Articular chondrocyte of knee joint (primary cell): ENCODE data around the gene AQP3. TPM values are rescaled to one million over a fixed set of nuclear protein-coding genes. Genes with fewer than 3 reads are reported as not detected.

Source experiments
- small RNA-seq: library from RNA; depleted of rRNA; stranded (forward); fragments of <200 nt; gene quantifications from one replicate; pipeline ENCODE3, GENCODE V24; 2012
- total RNA-seq: library from RNA; depleted of rRNA; stranded (reverse); fragments of >200 nt; gene quantifications from 2 replicates; pipeline ENCODE4 v1.2.3, GENCODE V29; 2012

The AQP3 gene
- total RNA-seq, result 2.1 and 2.4 TPM in 2 replicates

GRCh38 chr9:33446946-33447798 lies at the start of gene AQP3:
Gene AQP3, minus strand, starts transcription at chr9:33447593. Its CDS starts 63 bp downstream, at chr9:33447530.

GRCh38 chr9:33473643-33474352 lies 26.4 kb upstream of the AQP3 start, which contains the start of gene NOL6:
Gene NOL6, minus strand, starts transcription at chr9:33473924. Its CDS starts 82 bp downstream, at chr9:33473842.

GRCh38 chr9:33402371-33402770 lies 45.0 kb downstream of the AQP3 start, which contains the start of gene AQP7:
Gene AQP7, minus strand, starts transcription at chr9:33402568. Its CDS starts 1,306 bp downstream, at chr9:33401262.

Small RNA genes within 50 kb of the gene (small RNA-seq; reads per million reads assigned to genes)
- gene AL356218.2 (not detected), gene MIR6851 (not detected)

Other genes with a start within 250 kb of the AQP3 start
- not detected in 2 replicates for gene SPINK4, start 207.4 kb downstream of the AQP3 start, total RNA-seq
- 56.9 and 62.2 TPM in 2 replicates for gene BAG1, start 182.9 kb downstream of the AQP3 start, total RNA-seq
- 75.7 and 85.1 TPM in 2 replicates for gene CHMP5, start 182.5 kb downstream of the AQP3 start, total RNA-seq
- gene NFX1, start 157.1 kb downstream of the AQP3 start, total RNA-seq, result 47.2 TPM in 2 replicates
- gene AQP7, start 45.0 kb downstream of the AQP3 start, total RNA-seq, result 0.13 and 0.43 TPM in 2 replicates
- 23.3 and 24.4 TPM in 2 replicates for gene NOL6, start 26.3 kb upstream of the AQP3 start, total RNA-seq
- not detected in 2 replicates for gene ANKRD18B, start 76.7 kb upstream of the AQP3 start, total RNA-seq